ENCODE results near the gene CTSF. TPM values are rescaled to one million over a fixed set of nuclear protein-coding genes. Genes with fewer than 3 reads are reported as not detected.

CTSF gene
- total and polyA plus RNA-seq, 2 of the 13 experiments (the other 11 are each of a cell fraction or from before 2014, with no cell fraction given), result not detected

DNA sequence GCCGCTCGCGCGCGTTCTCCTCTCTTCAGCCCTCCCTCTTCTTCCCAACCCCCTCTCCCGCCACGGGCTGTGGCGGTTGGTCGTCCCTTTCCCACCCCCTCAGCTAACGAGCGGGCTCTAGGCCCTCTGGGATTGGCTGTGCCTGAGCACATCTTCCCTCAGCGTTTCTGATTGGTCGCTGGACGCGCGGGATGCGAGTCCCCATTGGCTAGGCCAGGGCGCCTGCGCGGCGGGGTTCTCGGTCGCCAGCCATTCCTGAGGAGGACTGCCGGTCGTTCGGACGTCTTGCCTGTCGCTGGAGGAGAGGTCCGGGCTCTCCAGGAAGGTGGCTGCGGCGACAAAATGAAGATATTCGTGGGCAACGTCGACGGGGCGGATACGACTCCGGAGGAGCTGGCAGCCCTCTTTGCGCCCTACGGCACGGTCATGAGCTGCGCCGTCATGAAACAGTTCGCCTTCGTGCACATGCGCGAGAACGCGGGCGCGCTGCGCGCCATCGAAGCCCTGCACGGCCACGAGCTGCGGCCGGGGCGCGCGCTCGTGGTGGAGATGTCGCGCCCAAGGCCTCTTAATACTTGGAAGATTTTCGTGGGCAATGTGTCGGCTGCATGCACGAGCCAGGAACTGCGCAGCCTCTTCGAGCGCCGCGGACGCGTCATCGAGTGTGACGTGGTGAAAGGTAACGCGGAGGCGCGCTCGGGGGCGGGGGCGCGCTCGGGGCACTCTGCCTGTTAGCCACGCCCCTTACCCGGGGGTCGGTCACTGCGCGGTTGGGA, 48.2 kb upstream of the CTSF start, which contains the start of gene RBM14 (continued):
- TF ChIP-seq ZNF556 (CRISPR knock-in tag; IDR thresholded peaks at IDR 0.05; ENCODE audit: borderline replicate concordance) (peak; percentile 64; the same call in 1 of the 2 replicates), RBM22 (optimal IDR thresholded peaks at IDR 0.05; ENCODE audit: low read length) (no peak), GMEB2 (CRISPR knock-in tag; IDR thresholded peaks at IDR 0.05; ENCODE audit: low read depth) (no peak), ZNF484 (CRISPR knock-in tag; IDR thresholded peaks at IDR 0.05; ENCODE audit: borderline replicate concordance, low read depth) (no peak), CEBPB (IDR thresholded peaks at IDR 0.05; ENCODE audit: borderline replicate concordance, low read depth, low read length) (no peak), ZNF10 (CRISPR knock-in tag; IDR thresholded peaks at IDR 0.05; ENCODE audit: borderline replicate concordance, low read depth) (no peak), SIN3A (IDR thresholded peaks at IDR 0.05; ENCODE audit: borderline replicate concordance, low read depth, low read length) (peak; percentile 80; the same call in 1 of the 2 replicates), ZBTB2 (CRISPR knock-in tag; IDR thresholded peaks at IDR 0.05; ENCODE audit: low read depth) (peak; percentile 44; the same call in 1 of the 2 replicates), ZNF724P (CRISPR knock-in tag; IDR thresholded peaks at IDR 0.05; ENCODE audit: borderline replicate concordance) (peak; percentile 91), SIN3B (IDR thresholded peaks at IDR 0.05; ENCODE audit: low read length) (no peak)
- TF ChIP-seq, protein P1, sequence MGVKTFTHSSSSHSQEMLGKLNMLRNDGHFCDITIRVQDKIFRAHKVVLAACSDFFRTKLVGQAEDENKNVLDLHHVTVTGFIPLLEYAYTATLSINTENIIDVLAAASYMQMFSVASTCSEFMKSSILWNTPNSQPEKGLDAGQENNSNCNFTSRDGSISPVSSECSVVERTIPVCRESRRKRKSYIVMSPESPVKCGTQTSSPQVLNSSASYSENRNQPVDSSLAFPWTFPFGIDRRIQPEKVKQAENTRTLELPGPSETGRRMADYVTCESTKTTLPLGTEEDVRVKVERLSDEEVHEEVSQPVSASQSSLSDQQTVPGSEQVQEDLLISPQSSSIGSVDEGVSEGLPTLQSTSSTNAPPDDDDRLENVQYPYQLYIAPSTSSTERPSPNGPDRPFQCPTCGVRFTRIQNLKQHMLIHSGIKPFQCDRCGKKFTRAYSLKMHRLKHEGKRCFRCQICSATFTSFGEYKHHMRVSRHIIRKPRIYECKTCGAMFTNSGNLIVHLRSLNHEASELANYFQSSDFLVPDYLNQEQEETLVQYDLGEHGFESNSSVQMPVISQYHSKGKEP (CRISPR knock-in tag; IDR thresholded peaks at IDR 0.05), result no peak; the same call in 1 of the 2 replicates
- TF ChIP-seq, protein P2, sequence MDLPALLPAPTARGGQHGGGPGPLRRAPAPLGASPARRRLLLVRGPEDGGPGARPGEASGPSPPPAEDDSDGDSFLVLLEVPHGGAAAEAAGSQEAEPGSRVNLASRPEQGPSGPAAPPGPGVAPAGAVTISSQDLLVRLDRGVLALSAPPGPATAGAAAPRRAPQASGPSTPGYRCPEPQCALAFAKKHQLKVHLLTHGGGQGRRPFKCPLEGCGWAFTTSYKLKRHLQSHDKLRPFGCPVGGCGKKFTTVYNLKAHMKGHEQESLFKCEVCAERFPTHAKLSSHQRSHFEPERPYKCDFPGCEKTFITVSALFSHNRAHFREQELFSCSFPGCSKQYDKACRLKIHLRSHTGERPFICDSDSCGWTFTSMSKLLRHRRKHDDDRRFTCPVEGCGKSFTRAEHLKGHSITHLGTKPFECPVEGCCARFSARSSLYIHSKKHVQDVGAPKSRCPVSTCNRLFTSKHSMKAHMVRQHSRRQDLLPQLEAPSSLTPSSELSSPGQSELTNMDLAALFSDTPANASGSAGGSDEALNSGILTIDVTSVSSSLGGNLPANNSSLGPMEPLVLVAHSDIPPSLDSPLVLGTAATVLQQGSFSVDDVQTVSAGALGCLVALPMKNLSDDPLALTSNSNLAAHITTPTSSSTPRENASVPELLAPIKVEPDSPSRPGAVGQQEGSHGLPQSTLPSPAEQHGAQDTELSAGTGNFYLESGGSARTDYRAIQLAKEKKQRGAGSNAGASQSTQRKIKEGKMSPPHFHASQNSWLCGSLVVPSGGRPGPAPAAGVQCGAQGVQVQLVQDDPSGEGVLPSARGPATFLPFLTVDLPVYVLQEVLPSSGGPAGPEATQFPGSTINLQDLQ (CRISPR knock-in tag; IDR thresholded peaks at IDR 0.05), result peak; percentile 77
- TF ChIP-seq, protein P3, sequence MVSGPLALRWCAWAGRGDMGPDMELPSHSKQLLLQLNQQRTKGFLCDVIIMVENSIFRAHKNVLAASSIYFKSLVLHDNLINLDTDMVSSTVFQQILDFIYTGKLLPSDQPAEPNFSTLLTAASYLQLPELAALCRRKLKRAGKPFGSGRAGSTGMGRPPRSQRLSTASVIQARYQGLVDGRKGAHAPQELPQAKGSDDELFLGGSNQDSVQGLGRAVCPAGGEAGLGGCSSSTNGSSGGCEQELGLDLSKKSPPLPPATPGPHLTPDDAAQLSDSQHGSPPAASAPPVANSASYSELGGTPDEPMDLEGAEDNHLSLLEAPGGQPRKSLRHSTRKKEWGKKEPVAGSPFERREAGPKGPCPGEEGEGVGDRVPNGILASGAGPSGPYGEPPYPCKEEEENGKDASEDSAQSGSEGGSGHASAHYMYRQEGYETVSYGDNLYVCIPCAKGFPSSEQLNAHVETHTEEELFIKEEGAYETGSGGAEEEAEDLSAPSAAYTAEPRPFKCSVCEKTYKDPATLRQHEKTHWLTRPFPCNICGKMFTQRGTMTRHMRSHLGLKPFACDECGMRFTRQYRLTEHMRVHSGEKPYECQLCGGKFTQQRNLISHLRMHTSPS (CRISPR knock-in tag; IDR thresholded peaks at IDR 0.05; ENCODE audit: low read depth), result 0 out of 2 replicates have a peak, but pooled peaks have one; percentile 8
- TF ChIP-seq, protein P4, sequence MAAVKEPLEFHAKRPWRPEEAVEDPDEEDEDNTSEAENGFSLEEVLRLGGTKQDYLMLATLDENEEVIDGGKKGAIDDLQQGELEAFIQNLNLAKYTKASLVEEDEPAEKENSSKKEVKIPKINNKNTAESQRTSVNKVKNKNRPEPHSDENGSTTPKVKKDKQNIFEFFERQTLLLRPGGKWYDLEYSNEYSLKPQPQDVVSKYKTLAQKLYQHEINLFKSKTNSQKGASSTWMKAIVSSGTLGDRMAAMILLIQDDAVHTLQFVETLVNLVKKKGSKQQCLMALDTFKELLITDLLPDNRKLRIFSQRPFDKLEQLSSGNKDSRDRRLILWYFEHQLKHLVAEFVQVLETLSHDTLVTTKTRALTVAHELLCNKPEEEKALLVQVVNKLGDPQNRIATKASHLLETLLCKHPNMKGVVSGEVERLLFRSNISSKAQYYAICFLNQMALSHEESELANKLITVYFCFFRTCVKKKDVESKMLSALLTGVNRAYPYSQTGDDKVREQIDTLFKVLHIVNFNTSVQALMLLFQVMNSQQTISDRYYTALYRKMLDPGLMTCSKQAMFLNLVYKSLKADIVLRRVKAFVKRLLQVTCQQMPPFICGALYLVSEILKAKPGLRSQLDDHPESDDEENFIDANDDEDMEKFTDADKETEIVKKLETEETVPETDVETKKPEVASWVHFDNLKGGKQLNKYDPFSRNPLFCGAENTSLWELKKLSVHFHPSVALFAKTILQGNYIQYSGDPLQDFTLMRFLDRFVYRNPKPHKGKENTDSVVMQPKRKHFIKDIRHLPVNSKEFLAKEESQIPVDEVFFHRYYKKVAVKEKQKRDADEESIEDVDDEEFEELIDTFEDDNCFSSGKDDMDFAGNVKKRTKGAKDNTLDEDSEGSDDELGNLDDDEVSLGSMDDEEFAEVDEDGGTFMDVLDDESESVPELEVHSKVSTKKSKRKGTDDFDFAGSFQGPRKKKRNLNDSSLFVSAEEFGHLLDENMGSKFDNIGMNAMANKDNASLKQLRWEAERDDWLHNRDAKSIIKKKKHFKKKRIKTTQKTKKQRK (IDR thresholded peaks at IDR 0.05; ENCODE audit: low read length), result no peak
